ENCODE measurements around the gene IMPDH2.

Gene IMPDH2

GRCh38 chr3:49028673-49029562 is at the start of gene IMPDH2:
Gene IMPDH2, minus strand, starts transcription at chr3:49029398. Its CDS starts 48 bp downstream, at chr3:49029350.
- peak; percentile 84 to 90 for DNase-seq

- no peak for DNase-seq
Observed at GRCh38 chr3:49076646-49077045, 47.4 kb upstream of the IMPDH2 start.

- no peak for DNase-seq
Observed at GRCh38 chr3:49076116-49076515, 46.9 kb upstream of the IMPDH2 start.

- DNase-seq = no peak
Observed at GRCh38 chr3:49058011-49058410, 28.8 kb upstream of the IMPDH2 start.

- DNase-seq = no peak
Observed at GRCh38 chr3:49057268-49057667, 28.1 kb upstream of the IMPDH2 start.

GRCh38 chr3:49054344-49054862 is 25.2 kb upstream of the IMPDH2 start:
- DNase-seq = no peak

- no peak for DNase-seq
Observed at GRCh38 chr3:49053543-49053942, 24.3 kb upstream of the IMPDH2 start.

- no peak for DNase-seq
Observed at GRCh38 chr3:49035281-49035680, 6.1 kb upstream of the IMPDH2 start.

GRCh38 chr3:49034650-49035049 is 5.5 kb upstream of the IMPDH2 start:
- DNase-seq = no peak

GRCh38 chr3:49032646-49033304 is 3.6 kb upstream of the IMPDH2 start:
- DNase-seq = no peak

- no peak for DNase-seq
Observed at GRCh38 chr3:49030321-49030720, 1.1 kb upstream of the IMPDH2 start.

GRCh38 chr3:49029563-49029884 is 326 bp upstream of the IMPDH2 start:
- DNase-seq = no peak

- no peak for DNase-seq
Observed at GRCh38 chr3:49028298-49028672, 913 bp downstream of the IMPDH2 start.

- DNase-seq = no peak
Observed at GRCh38 chr3:49027634-49028033, 1.6 kb downstream of the IMPDH2 start.

- no peak for DNase-seq
Observed at GRCh38 chr3:49026536-49026935, 2.7 kb downstream of the IMPDH2 start.

GRCh38 chr3:49025793-49026520 is 3.2 kb downstream of the IMPDH2 start:
- DNase-seq = no peak

GRCh38 chr3:49025005-49025792 is 4.0 kb downstream of the IMPDH2 start:
- DNase-seq = no peak

- no peak for DNase-seq
Observed at GRCh38 chr3:49024449-49024848, 4.7 kb downstream of the IMPDH2 start.

- DNase-seq = no peak
Observed at GRCh38 chr3:49023775-49024174, 5.4 kb downstream of the IMPDH2 start.

GRCh38 chr3:49022688-49023171 is 6.5 kb downstream of the IMPDH2 start:
- no peak for DNase-seq

- DNase-seq = peak; percentile 85 to 90
Observed at GRCh38 chr3:49021813-49022687, 7.1 kb downstream of the IMPDH2 start, which contains the start of gene NDUFAF3. Gene NDUFAF3, plus strand, starts transcription at chr3:49022121. Its CDS starts 24 bp downstream, at chr3:49022145.

Data from NCI-H1930 (cell line).